ENCODE data around the gene ARID4B.
"Not testable (repeated sequence)": the region's sequence is repeated elsewhere in the genome, so short reads cannot be mapped to it uniquely, and the experiment has no call there.

ARID4B gene

DNA sequence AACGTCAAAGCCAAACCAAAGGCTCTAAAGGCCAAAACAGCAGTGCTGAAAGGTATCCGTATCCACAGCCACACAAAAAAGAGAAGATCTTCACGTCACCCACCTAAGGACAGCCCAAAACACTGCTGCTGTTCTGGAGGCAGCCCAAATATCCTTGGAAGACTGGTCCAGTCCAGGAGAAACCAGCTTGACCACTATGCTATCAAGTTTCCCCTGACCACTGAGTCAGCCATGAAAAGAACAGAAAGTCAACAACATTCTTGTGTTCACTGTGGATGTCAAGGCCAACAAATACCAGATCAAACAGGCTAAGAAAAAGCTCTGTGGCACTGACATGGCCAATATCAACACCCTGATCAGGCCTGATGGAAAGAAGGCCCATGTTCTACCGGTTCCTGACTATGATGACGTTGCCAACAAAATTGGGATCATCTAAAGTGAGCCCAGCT, 32.1 kb downstream of the ARID4B start:
- DNase-seq: no peak

DNA sequence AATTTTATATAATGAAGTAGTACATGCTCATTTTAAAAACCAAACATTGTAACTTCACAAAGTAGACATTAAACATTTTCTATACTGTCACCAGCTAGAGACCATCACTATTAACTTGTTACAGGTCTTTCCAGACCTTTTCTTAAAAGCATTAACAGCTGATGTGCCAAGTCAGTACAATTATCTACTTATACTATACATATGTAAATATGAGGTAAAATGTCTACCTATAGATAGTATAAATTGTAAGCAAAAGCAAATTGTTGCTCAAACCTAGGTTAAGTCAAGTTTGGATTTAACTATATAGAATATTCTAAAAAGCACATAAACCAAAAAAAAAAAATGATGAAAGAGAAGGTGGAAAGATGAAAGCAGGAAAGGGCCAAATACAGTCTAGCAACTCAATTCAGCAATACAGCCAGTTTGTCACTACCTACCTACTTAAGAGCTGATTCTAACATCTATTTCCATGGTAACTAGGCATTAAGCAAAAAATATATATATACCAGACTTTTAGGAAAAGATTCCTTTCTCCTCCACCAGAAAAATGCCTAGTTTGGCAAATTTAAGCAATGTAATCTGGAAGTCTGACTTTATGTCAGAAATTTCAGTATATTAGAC, 34.5 kb downstream of the ARID4B start:
- no peak for DNase-seq

DNA sequence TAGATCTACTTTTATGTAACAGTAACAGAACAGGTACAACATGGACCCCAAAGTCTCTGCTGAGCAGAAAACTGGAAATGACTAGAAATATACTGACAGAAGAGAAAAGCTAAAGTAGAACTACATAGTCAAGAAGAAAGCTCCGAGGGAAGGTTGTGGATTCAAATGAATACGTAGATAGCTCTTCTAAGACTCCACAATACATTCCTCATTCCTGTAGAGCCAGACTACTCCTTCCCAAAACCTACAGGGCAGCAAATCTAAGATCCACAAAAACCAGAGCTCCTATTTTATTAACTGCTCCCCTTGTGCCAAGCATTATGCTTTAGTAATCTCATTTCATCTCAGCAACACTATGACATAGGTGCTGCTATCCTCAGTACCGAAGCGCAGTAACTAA, 35.2 kb downstream of the ARID4B start:
- no peak for DNase-seq

DNA sequence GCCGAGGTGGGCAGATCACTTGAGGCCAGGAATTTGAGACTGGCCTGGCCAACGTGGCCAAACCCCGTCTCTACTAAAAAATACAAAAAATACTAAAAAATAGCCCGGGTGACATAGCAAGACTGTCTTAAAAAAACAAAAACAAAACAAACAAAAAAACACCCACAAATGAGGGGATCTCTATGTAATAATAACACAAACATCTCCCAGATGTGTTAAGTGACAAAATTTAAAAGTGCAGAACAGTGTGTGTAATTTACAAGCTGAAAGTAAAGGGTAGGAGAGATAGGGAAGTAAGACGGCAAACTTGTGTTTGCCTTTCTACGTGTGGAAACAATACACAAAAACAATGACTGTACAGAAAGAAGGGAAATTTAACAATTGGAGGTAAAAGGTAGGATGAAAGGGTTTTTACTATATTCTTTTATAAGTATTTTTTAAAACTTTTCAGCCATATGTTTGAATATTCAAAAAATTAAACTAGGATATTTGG, 36.3 kb downstream of the ARID4B start:
- DNase-seq: no peak

DNA sequence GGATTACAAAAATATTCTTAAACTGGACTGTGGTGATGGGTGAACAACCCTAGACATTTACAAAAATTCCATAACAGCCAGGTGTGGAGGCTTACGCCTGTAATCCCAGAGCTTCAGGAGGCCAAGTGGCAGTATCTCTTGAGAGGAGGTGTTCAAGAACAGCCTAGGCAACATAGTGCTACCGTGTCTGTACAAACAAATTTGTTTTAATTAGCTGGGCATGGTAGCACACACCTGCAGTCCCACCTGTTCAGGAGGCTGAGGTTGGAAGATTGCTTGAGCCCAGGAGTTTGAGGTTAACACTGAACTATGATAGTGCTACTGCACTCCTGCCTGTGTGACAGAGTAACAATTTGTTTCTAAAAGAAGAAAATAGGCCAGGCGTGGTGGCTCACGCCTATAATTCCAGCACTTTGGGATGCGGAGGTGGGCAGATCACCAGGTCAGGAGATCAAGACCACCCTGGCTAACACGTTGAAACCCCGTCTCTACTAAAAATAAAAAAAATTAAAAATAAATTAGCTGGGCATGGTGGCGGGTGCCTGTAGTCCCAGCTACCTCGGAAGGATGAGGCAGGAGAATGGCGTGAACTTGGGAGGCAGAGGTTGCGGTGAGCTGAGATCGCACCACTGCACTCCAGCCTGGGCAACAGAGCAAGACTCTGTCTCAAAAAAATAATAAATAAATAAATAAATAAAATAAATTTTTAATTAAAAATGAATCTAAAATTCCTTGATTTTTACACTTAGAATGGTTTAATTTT, 37.1 kb downstream of the ARID4B start:
- DNase-seq: no peak

DNA sequence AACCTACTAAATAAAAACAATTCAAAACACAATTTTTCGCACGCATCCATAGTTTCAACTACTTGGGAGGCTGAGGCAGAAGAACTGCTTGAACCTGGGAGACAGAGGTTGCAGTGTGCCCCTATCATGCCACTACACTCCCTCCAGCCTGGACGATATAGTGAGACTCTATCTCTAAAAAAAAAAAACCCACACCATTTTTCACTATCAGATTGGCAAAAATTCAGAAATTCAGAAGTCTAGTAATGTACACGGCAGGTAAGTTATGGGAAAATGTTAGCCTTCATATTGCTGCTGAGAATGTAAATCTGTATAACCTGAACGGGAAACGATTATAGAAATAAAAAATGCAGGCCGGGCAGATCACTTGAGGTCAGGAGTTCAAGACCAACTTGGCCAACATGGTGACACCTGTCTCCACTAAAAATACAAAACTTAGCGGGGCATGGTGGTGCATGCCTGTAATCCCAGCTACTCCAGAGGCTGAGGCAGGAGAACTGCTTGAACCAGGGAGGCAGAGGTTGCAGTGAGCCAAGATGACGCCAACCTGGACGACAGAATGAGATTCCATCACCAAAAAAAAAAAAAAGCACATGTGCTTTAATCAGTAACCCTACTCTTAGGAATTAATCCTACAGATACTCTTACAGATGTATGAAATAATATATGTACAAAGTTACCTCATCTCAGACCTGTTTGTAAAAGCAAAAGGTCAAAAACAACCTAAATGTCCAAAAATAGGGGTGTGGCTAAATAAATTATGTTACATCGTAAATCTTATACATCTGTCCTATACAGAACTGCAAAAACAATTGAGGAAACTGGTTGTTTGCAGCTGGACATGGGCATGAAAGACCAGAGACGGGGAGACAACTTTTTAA, 37.9 kb downstream of the ARID4B start:
- DNase-seq: no peak

DNA sequence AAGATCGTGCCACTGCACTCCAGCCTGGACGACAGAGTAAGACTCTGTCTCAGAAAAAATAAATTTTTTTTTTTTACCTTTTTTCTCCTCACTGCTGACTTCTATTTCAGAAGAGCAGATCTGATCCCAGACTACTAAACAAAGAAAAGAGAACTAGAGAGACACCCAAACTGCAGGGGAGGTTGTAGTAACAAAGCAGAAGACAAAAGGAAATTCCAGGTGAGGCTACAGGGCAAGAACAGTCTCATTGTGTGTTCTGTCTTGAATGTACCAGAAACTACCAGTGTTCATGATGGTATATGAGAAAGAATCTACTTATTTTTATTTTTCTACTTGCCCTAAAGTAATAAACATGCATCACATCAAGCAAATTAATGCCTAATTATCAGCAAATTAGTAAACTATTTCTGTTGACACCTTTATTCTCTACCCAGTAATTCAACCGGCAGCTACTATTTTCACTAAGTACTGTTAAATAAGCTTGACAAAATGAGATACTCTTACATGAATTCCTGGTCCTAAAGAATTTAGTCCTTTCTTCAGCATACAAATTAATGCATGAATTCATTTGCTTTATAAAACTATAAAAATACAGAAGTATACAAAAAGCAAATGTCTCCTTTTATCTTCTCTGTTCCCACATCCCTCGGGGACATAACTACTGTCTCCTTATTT, 40.6 kb downstream of the ARID4B start:
- DNase-seq: no peak

DNA sequence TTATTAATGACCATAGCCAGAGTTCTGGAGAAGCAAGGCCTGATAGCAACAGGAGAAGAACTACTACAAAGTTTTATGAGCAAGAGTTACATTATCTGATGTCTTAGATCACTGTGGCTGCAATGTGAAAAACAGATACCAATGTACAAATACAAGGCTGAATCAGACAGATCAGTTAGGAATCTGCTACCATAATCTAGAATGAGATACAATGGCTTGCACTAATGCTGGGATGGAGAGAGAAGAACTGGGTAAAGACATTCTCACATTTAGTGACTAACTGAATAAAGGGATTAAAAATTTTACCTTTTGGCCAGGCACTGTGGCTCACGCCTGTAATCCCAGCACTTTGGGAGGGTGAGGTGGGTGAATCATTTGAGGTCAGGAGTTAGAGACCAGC, 41.3 kb downstream of the ARID4B start:
- DNase-seq: no peak

DNA sequence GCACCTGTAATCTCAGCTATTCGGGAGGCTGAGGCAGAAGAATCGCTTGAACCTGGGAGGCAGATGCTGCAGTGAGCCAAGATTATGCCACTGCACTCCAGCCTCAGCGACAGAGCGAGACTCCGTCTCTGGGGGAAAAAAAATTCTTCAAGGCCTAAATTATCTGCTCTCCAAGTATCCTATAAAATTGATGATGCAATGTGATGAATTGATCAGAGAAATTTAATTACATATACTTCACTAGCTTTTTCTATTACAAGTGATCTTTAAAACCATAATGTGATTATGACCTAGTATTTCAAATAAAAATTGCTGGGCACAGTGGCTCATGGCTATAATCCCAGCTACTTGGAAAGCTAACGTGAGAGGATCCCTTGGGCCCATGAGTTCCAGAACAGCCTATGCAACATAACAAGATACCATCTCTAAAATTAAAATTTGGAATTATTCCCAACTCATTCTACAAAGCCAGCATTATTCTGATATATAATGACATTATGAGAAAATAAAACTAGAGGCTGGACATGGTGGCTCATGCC, 43.7 kb downstream of the ARID4B start:
- DNase-seq: no peak

DNA sequence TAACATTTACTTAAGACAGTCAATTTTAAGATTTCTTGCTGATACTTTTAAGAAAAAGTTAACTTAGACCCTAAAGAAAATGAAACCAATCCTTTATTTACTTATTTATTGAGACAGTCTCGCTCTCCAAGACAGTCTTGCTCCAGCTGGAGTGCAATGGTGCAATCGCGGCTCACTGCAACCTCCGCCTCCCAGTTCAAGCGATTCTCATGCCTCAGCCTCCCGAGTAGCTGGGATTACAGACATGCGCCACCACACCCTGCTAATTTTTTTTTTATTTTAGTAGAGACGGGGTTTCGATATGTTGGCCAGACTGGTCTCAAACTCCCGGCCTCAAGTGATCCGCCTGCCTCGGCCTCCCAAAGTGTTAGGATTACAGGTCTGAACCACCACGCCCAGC, 44.3 kb downstream of the ARID4B start:
- DNase-seq: not testable (repeated sequence)

DNA sequence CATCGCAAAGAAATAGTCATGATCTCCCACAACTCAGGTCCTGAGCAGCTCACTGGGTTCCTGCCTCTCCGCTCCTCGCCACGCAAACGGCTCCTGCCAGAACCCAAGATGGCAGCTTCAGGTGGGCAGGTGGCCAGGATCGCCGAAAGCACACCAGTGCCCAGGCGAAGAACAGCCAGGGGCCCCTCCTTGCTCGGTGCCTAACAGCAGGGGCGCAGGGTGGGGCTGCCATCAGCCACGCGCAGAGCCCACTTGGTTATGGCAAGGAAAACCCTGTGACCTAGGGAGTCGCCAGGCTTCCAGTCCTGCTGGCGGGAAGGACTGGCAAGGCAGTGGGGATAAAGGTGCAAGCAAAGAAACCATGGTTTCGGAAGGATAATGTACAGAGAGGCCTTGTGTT, 47.5 kb downstream of the ARID4B start:
- DNase-seq: no peak

DNA sequence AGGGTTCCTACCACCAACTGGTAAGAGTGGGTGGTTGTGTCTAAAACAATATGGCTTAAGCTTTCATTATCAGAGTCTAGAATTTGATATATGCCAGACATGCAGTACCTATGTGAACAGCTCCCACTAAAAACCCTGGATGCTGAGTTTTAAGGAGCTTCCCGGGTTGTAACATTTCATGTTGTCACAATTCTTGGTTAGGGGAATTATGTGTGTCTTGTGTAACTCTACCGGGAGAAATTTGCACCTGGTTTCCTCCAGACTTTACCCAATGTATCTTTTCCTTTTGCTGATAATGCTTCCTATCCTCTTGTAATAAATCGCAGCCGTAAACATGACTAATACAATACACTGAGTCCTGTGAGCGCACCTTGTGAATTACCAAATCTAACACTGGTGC, 48.3 kb downstream of the ARID4B start:
- no peak for DNase-seq

DNA sequence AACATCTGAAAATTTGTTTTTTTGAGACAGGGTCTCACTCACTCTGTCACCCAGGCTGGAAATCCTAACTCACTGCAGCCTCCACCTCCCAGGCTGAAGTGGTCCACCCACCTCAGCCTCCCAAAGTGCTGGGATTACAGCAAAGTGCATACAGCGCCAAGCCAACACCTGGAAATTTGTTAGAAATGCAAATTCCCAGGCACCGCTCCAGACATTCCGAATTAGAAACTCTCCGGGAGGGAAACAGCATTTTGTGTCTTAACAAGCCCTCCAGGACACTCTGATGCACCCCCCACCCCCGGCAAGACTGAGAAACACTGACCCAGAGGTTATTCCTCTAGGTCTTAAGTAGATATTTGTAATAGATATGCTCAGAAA, 49.1 kb downstream of the ARID4B start:
- no peak for DNase-seq

DNA sequence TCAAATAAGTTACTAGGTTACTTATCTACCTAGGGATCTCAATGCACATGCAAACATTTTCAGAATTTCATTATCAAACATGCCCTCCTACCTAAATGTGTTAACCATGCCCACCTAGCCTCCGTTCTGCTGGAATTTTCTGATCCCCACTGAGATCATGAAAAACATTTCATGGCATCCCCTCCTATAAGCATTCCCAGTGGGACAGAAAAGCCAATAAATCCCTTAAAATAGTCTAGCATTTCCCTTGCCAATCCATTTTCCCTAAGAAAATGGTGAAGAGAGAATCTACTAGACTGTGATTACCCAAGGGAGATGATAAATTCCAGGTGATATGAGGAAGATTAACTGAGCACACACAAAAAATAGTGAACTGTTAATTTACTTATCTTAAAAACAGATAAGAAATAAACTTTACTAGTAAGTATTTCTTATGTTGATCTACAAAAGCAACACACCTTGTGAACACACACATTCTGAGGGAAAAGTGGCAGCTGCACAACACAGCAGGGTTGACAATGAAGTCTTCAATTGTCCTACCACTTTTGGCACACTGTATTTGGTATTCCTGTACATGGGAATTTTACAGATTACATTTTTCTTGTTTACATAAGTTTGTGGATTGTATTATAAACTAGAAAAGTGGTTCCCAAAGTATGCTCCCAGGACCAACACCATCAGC, 49.6 kb downstream of the ARID4B start:
- DNase-seq: no peak

DNA sequence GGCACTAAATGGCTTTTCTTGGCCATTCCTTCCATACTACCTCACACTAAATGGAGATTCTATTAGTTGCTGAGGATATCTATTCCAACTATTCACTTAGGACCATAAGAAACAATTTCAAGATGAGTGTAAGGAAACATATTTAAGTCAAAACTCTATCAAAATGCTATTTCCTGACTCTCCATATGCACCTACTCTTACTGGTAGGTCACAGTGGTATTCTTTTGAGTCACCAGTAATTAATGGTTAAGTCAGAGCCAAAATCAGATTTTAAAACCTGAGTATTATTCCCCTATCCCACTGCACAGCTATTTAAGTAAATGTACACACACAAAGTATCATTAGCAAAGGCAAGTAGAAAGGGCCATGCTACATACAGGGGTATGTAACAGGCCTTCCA, 50.3 kb downstream of the ARID4B start:
- DNase-seq: no peak

DNA sequence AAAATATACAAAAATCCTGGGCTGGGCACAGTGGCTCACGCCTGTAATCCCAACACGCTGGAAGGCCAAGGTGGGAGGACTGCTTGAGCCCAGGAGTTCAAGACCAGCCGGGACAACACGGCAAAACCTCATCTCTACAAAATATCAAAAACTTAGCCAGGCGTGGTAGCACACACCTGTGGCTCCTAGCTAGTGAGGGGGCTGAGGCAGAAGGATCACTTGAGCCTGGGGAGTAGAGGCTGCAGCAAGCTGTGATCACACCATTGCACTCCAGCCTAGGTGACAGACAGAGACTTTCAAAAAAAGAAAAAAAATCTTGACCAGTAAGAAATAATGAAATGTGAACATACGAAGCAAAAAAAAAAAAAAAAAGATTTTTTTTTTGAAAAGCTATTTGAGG, 52.1 kb downstream of the ARID4B start:
- DNase-seq: no peak

DNA sequence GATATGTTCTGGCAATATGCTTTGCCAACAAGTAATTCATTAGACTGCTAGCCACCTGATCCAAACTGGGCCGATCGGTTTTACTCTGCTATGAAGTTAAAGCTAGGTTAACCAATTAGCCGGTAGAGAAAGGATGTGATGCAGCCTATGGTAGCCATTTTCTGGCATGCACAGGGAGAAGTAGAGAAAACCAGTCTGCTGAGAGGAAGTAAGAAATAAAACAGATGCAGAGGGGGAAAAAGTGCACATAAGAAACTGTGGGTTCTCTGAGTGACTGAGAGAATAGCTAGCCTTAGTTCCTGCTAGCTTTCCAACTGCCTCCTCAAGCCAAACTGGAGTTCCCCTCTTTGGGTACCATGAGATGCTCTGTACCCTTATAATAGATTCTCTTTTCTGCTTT, 52.8 kb downstream of the ARID4B start:
- DNase-seq: no peak

DNA sequence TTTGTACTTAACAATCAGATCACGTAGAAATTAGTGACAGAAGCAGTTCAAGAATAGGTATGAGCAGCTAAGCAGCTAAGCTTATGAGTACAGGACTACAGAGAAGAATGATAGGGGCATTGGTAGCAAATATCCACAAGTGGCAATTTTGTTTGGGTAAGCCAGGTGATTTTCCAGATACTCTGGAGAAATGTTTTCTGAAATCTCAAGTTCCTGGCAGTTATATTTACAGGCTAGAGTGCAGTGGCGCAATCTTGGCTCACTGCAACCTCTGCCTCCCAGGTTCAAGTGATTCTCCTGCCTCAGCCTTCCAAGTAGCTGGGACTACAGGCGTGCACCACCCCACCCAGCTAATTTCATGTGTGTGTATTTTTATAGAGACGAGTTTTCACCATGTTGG, 55.1 kb downstream of the ARID4B start:
- no peak for DNase-seq

DNA sequence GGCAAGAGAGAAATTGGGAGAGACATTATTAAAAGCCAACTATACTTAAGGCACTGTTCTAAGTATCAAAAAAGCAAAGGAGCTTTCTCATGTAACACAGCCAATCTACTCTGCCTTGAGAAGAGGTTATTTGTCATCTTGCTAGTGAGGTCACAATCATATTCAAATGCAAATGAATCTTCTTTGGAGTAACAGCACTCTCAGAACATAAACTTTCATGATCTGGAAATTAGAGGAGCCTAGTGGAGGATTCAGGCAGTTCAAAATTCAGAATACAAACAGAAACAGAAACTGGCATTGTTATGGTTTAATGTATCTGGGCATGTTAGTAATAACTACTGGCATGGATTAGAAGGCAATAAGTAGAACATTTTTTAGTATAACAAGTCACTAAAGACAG, 57.4 kb downstream of the ARID4B start:
- no peak for DNase-seq

DNA sequence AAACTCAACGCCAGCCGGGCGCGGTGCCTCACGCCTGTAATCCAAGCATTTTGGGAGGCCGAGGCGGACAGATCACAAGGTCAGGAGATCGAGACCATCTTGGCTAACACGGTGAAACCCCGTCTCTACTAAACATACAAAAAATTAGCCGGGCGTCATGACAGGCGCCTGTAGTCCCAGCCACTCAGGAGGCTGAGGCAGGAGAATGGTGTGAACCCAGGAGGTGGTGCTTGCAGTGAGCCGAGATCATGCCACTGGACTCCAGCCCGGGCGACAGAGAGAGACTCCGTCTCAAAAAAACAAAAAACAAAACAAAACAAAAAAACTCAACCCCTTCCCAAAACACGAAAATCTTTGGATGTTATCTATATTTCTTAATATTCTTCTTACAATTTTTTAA, 58.0 kb downstream of the ARID4B start:
- not testable (repeated sequence) for DNase-seq

DNA sequence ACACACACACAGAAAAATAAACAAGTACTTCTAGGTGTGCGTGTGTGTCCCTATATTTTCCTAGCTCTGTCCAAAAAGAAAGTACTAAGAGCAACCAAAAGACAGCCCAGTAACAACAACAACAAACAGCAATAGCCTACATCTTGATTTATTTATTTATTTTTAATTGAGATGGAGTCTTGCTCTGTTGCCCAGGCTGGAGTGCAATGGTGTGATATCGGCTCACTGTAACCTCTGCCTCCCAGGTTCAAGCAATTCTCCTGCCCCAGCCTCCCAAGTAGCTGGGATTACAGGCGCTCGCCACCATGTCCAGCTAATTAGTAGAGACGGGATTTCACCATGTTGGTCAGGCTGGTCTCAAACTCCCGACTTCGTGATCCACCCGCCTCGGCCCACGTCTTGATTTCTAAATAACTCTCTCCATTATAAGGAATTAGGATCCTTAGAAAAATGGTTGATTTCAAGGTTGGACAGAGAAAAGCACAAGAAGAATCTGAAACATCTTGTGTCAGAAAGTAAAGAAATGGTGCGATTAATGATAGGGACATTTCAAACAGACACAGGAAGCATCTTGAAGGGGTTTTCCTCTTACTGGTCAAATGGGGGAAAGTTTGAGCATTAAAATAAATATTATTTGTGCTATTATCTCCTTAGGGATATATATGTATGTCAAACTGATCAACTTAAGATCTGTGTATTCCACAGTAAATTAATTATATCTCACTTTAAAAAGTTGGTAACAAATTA, 59.4 kb downstream of the ARID4B start:
- no peak for DNase-seq

Data from 8988T (cell line).